ENCODE data around the gene TNK2. TPM values are rescaled to one million over a fixed set of nuclear protein-coding genes. Genes with fewer than 3 reads are reported as not detected.

The TNK2 gene
- total and polyA plus RNA-seq, 2 donors (not counting 1 experiment from before 2014, with no cell fraction given), result 131 to 198 TPM

DNA sequence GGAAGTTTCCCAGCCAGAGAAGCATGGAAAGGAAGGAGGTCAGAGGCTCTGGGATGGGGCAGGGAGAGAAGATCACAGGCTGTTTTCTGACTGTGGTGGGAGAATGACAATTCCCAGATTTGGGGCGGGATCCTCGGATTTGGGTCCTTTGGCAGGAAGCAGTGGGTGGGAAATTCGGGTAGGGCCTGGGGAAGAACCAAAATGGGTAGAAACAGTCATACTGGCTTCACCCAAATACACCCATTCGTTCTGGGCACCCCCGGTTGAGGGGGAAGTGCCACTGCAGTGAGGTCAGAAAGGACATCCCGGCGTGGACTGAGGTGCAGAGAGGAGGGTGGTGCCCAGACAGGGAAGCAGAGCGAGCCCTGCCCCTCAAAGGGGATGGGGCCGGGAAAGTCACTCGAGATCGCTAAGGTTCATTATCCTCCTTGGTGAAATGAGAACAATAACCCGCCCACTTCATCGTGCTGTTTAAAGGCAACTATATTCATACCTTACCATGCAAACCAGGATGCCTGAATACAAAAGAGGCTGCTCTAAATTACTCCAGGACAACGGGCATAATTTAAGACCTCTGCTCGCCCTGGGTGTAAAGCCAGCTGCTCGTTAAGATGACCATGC, 28.8 kb downstream of the TNK2 start:
- peaks cover 71% of the 10 kb centered on the region for H3K79me2 ChIP-seq (ENCODE audit: control insufficient read depth, insufficient read depth, low read length)
- H3K4me3 ChIP-seq (ENCODE audit: control extremely low read depth in 1 of 5, extremely low read depth in 1 of 5, insufficient read depth in 1 of 5, low read depth in 2 of 5, low read length in 4 of 5), result no peak overlapping the region
- no peaks in the 10 kb centered on the region for H3K9me3 ChIP-seq (ENCODE audit: control extremely low read depth in 1 of 3, control insufficient read depth in 2 of 3, insufficient read depth in 1 of 3, low read length in 2 of 3)
- Mint-ChIP-seq H3K4me1 (no peaks in the 10 kb centered on the region), H3K27me3 (no peaks in the 10 kb centered on the region), H3K27ac (peak overlapping the region; percentile 26), H3K4me3 (no peak overlapping the region), H3K9me3 (ENCODE audit: insufficient read depth) (no peaks in the 10 kb centered on the region)
- ATAC-seq (ENCODE audit: low read depth) (no peak), DNase-seq (no peak)
- intact Hi-C loops (cut with micrococcal nuclease), result no loop called here
- TF ChIP-seq, protein P1, sequence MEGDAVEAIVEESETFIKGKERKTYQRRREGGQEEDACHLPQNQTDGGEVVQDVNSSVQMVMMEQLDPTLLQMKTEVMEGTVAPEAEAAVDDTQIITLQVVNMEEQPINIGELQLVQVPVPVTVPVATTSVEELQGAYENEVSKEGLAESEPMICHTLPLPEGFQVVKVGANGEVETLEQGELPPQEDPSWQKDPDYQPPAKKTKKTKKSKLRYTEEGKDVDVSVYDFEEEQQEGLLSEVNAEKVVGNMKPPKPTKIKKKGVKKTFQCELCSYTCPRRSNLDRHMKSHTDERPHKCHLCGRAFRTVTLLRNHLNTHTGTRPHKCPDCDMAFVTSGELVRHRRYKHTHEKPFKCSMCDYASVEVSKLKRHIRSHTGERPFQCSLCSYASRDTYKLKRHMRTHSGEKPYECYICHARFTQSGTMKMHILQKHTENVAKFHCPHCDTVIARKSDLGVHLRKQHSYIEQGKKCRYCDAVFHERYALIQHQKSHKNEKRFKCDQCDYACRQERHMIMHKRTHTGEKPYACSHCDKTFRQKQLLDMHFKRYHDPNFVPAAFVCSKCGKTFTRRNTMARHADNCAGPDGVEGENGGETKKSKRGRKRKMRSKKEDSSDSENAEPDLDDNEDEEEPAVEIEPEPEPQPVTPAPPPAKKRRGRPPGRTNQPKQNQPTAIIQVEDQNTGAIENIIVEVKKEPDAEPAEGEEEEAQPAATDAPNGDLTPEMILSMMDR (IDR thresholded peaks at IDR 0.05), result no peak
- TF ChIP-seq EZH2 (IDR thresholded peaks at IDR 0.05; ENCODE audit: borderline replicate concordance, insufficient read depth, low read depth, low read length, poor library complexity, severe bottlenecking), result no peak
- WGBS (ENCODE audit: insufficient coverage), result 95% methylated on average over 13 of the region's 16 CpGs
- no peak overlapping the region for H3K9ac ChIP-seq (ENCODE audit: low read length)
- H3K27ac ChIP-seq (ENCODE audit: low read length in 2 of 2), result no peak overlapping the region
- H3K4me1 ChIP-seq (ENCODE audit: control insufficient read depth in 2 of 2, insufficient read depth in 2 of 2, low read length in 2 of 2), result no peaks in the 10 kb centered on the region
- H2AFZ ChIP-seq (ENCODE audit: insufficient read depth, low read depth, low read length, poor library complexity, severe bottlenecking), result no peak overlapping the region
- H3K27me3 ChIP-seq (replicated peaks in 1 of 4; ENCODE audit: control extremely low read depth in 1 of 4, control insufficient read depth in 3 of 4, insufficient read depth in 4 of 4, low read length in 3 of 4), result no peaks in the 10 kb centered on the region
- H3K4me2 ChIP-seq (replicated peaks; ENCODE audit: low read depth, low read length, poor library complexity, severe bottlenecking), result no peak overlapping the region
- H4K20me1 ChIP-seq (ENCODE audit: control insufficient read depth, insufficient read depth, low read length, poor library complexity, severe bottlenecking), result peaks cover 74% of the 10 kb centered on the region
- ChIA-PET POLR2A (no interaction called here), CTCF (no interaction called here)
- peaks cover 0 to 75% of the 10 kb centered on the region in 2 experiments for H3K36me3 ChIP-seq (replicated peaks in 1 of 2; ENCODE audit: control extremely low read depth in 1 of 2, control insufficient read depth in 1 of 2, extremely low read depth in 1 of 2, insufficient read depth in 2 of 2, low read length in 1 of 2)

DNA sequence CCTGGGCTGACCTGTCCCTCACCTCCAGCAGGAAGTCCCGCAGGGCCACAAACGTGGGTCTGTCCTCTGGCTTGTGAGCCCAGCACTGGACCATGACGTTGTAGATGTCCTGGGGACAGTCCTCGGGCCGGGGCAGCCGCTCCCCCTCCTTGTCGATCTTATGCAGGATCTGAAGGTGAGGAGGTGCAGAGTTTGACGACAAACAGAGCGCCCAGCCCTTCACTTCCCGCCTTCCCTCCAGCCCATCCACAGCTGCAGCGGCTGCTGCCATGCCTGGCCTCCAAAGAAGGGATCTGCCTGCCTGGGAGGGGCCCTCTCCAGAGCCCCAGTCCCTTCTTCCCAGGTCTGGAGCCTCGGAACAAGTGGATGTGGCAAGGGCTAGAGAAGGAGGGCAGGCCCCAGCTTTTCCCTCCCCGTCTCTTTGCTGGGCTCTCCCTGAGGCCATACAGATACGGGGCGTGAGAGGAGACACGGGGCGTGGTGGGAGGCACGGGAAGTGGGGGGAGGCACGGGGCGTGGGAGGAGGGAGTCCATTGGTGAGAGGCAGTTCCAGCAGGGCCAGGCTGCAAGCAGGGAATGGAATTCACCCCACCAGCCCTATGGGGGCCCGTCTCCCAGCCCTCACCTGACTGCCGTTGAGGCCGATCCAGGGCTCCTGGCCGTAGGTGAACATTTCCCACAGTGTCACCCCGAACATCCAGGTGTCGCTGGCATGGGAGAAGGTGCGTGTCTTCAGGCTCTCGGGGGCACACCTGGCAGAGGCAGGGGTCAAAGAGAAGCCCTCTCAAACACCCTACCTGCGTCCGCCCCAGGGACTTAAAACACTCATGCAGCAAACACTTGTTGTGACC, 29.7 kb downstream of the TNK2 start:
- WGBS (ENCODE audit: insufficient coverage), result 97% methylated on average over 26 of the region's 30 CpGs
- H3K9me3 Mint-ChIP-seq (ENCODE audit: insufficient read depth), result no peaks in the 10 kb centered on the region
- Histone ChIP-seq H3K79me2 (ENCODE audit: control insufficient read depth, insufficient read depth, low read length) (peaks cover 67% of the 10 kb centered on the region), H3K4me3 (ENCODE audit: control extremely low read depth in 1 of 5, extremely low read depth in 1 of 5, insufficient read depth in 1 of 5, low read depth in 2 of 5, low read length in 4 of 5) (no peak overlapping the region), H3K9ac (ENCODE audit: low read length) (no peak overlapping the region), H3K4me1 (ENCODE audit: control insufficient read depth in 2 of 2, insufficient read depth in 2 of 2, low read length in 2 of 2) (no peaks in the 10 kb centered on the region), H3K27ac (ENCODE audit: low read length in 2 of 2) (no peak overlapping the region), H3K36me3 (replicated peaks in 1 of 2; ENCODE audit: control extremely low read depth in 1 of 2, control insufficient read depth in 1 of 2, extremely low read depth in 1 of 2, insufficient read depth in 2 of 2, low read length in 1 of 2) (peaks cover 0 to 68% of the 10 kb centered on the region in 2 experiments), H3K4me2 (replicated peaks; ENCODE audit: low read depth, low read length, poor library complexity, severe bottlenecking) (no peak overlapping the region), H3K9me3 (ENCODE audit: control extremely low read depth in 1 of 3, control insufficient read depth in 2 of 3, insufficient read depth in 1 of 3, low read length in 2 of 3) (no peaks in the 10 kb centered on the region), H4K20me1 (ENCODE audit: control insufficient read depth, insufficient read depth, low read length, poor library complexity, severe bottlenecking) (peaks cover 81% of the 10 kb centered on the region), H2AFZ (ENCODE audit: insufficient read depth, low read depth, low read length, poor library complexity, severe bottlenecking) (no peak overlapping the region), H3K27me3 (replicated peaks in 1 of 4; ENCODE audit: control extremely low read depth in 1 of 4, control insufficient read depth in 3 of 4, insufficient read depth in 4 of 4, low read length in 3 of 4) (no peaks in the 10 kb centered on the region)
- H3K4me1 Mint-ChIP-seq, result no peaks in the 10 kb centered on the region
- no peak for DNase-seq
- ChIA-PET POLR2A (no interaction called here), CTCF (interaction anchor here (1.1 kb wide), 1 partner anchor 36 kb away, joined by 3 read pairs; no protein-coding TSS in a partner anchor)
- H3K27ac Mint-ChIP-seq, result no peak overlapping the region
- intact Hi-C loops (cut with micrococcal nuclease), result no loop called here
- no peak overlapping the region for H3K4me3 Mint-ChIP-seq
- no peaks in the 10 kb centered on the region for H3K27me3 Mint-ChIP-seq
- TF ChIP-seq, protein P1 (IDR thresholded peaks at IDR 0.05), result no peak
- no peak for TF ChIP-seq EZH2 (IDR thresholded peaks at IDR 0.05; ENCODE audit: borderline replicate concordance, insufficient read depth, low read depth, low read length, poor library complexity, severe bottlenecking)
- no peak for ATAC-seq (ENCODE audit: low read depth)
